Stimulated activated CD4-positive, alpha-beta T cell treated with anti-CD3 and anti-CD28 coated beads, TNF-alpha, amount 100 ng/mL, for 24 hours (primary cell): Measurements from ENCODE around the gene KDM3B.

Experiments used
- DNase-seq, 3 experiments: peaks; one replicate each; pipeline ENCODE4 v3.0.0-alpha.2; 2020; ENCODE audit warnings: low read depth in 3 of 3

Gene KDM3B

DNA sequence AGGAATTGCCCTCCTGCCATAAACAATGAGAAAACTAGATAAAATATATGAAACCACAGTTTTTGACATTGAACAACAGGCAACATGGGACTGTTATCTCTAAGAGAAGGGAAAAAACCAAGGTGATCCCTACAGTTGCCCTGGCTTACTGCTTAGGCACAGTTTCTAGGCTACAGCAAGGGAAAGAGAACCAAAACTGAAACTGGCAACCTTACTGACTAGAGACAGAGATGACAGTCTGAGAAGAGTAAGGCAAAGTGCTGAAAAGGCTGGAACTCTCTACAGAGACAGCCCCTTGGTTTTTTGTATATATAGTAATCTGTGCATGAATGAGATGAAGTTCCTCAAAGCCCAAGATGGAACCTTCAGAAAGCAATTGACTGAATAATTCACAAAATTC is 50.2 kb downstream of the KDM3B start:
- no peak for DNase-seq

DNA sequence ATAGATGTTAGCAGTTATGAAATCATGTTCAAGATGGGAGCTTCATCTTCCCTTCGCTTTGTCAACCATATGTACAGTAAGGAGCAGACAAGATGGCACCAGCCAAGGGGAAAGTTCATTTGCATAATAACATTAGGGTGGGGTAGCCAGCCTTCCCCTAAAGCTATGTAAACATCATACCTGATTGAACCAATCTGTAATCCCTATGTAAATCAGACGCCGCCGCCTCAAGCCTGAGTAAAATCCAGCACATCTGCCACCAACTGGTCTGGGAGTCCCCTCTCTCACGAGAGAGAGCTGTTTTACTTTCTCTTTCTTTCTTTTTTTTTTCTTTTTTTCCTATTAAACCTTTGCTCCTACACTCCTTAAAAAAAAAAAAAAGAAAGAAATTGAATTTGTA is 55.5 kb downstream of the KDM3B start:
- no peak for DNase-seq

DNA sequence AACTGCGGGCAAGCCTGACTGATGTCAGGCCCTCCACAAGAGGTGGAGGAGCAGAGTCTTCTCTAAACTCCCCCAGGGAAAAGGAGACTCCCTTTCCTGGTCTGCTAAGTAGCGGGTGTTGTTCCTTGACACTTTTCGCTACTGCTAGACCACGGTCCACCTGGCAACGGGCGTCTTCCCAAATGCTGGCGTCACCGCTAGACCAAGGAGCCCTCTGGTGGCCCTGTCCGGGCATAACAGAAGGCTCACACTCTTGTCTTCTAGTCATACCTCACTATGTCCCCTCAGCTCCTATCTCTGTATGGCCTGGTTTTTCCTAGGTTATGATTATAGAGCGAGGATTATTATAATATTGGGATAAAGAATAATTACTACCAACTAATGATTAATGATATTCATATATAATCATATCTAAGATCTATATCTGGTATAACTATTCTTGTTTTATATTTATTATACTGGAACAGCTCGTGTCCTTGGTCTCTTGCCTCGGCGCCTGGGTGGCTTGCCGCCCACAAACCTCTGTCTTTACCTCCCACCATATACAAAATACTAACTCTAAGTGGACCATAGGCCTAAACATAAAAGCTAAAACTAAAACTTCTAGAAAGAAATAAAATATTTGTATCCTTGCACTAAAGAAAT is 58.6 kb downstream of the KDM3B start:
- DNase-seq = peak in 1 of 3 experiments; percentile 12

DNA sequence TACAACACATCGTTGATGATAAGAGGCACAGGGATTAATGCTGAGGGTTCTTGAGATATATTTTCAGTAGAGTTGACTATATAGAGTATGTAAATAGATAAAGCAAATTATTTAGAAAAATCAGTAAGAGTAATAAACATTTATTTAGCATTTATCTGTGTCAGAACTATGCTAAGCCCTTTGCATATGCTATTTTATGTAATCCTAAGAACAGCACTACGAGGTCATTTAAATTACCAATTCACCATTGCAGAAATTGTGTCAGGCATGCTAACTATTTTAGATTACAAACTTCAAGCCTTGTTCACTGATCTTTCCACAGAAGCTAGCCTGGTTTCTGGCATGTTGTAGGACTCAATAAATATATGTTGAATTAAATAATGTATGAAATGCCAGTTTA is 66.0 kb downstream of the KDM3B start:
- DNase-seq = no peak

DNA sequence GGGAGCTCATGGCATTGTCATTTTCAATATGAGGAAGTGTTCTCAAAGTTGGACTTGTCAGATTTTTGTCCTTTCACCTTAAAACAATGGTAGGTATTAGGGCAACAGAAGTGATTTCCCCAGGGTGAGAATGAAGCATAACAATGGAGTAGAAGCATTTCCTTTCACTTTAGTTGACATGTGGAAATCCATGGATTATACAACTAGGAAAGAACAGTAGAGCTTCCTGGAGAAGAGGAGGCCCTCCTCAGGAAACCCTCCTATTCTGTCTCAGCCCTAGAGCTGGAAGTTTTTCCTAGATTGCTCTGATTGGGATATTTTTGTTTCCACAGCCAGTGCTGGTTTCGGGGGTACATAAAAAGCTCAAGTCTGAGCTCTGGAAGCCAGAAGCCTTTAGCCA is 72.6 kb downstream of the KDM3B start:
- no peak for DNase-seq

DNA sequence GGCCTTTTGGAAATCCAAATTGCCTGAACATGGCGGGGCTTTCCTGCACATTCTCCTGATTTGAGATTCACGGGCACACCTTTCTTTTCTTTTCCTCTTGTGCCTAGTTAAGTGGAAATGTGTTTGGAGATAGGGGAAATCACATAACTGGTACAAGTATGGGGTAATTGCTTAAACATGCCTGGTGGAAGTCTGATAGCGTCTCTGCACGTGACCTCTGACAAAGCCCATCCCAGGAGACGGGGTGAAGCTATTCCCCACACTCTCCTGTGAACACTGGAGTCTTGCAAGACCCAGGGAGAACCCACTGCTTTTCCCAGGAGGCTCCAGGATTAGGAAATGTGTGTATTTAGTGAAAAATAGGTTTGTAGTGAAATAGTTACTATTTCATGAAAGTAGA is 83.5 kb downstream of the KDM3B start:
- DNase-seq = no peak

DNA sequence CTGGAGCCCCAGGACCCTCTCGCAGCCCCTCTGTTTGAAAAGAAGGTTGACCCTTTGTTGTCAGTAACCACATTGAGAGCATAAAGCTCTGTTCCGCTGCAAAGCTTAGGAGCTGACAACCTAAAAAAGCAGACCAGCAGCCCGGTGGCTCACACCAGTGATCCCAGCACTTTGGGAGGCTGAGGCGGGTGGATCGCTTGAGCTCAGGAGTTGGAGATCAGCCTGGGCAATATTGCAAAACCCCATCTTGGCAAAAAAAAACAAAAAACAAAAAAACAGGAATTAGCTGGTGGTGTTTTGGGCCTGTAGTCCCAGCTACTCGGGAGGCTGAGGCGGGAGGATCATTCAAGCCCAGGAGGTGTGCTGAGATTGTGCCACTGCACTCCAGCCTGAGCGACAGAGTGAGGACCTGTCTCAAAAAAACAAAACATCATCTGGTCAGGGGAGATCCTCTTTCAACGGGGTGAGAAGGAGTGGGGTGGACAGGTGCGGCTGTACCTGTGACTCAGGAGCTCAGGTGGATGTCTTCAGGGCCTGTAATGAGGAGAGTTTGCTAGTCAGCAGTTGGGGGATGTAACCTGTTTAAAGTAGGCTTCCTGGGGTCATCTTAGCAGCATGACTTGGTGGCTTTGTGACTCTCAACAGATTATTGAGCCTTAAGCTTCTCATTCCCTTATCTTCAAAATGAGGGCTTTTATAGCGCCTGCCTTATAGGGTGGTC is 85.7 kb downstream of the KDM3B start:
- no peak for DNase-seq

DNA sequence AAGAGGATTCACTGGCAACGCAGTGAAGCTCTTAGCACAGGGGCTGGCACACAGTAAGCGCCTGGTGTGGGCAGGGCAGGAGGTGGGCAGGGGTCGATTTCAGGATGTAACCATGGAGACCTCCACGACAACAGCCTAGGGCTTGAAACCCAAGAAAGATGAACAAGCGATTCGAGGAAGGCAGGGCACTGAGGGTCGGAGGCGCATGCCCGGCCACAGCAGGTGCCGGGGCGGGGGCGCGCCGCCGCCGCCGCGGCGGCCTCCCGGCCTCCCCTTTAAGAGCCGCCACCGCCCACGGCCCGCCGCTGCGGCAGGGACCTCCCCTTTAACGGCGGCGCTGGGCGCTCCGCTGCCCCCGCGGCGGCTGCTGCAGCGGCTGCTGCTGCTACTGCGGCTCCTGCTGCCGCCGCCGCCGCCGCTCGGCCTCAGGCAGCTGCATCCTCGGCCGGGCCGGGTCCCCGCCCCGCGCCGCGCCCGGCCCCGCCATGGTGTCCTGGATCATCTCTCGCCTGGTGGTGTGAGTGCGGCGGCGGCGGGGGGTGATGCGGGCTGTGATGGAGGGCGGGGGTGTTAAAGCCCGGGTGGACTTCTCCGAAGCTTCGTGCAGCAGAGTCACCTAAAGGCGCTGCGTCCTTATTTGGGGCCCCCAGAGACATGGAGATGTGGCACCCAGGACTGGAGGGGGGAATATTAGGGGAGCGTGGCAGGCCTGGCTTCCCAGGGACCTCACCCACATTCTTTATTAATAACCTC is 86.4 kb downstream of the KDM3B start, which contains the start of gene REEP2:
REEP2 (plus strand) TSS at position 334 of the 753 bp plus-strand sequence; CDS start at position 486, 152 bp downstream.
- DNase-seq = peak in 2 of 3 experiments; percentile 43 to 62

DNA sequence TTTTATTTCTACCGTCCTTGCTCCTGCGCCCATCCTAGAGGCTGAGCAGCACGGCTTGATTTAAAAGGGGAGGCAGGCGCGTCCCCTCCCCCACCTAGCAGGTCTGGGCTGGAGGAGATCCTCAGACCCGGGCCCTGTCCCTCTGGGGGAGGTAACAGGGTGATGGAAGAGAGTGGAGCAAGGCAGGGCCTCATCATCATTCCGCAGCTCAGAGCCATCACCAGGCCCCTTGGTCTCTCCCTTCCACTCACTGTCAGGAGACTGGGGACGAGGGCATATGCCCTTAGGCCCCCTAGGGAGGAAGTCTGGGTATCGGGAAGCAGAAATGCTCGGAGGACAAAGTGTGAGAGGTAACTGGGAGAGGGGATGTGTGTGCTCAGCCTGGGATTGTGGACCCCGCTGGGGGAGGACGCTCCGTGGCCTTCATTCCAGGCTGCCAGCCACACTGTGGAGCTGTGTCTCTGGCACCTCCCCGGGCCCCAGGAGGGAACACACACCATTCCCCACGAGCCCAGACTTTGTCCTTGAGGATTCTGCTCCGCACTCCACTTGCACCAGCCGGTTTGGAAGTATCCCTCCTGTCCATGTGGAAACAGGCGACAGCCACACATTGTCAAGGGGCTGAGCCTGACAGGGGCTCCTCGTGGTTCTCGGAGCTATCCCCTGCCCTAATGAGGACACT is 87.1 kb downstream of the KDM3B start:
- DNase-seq = no peak

DNA sequence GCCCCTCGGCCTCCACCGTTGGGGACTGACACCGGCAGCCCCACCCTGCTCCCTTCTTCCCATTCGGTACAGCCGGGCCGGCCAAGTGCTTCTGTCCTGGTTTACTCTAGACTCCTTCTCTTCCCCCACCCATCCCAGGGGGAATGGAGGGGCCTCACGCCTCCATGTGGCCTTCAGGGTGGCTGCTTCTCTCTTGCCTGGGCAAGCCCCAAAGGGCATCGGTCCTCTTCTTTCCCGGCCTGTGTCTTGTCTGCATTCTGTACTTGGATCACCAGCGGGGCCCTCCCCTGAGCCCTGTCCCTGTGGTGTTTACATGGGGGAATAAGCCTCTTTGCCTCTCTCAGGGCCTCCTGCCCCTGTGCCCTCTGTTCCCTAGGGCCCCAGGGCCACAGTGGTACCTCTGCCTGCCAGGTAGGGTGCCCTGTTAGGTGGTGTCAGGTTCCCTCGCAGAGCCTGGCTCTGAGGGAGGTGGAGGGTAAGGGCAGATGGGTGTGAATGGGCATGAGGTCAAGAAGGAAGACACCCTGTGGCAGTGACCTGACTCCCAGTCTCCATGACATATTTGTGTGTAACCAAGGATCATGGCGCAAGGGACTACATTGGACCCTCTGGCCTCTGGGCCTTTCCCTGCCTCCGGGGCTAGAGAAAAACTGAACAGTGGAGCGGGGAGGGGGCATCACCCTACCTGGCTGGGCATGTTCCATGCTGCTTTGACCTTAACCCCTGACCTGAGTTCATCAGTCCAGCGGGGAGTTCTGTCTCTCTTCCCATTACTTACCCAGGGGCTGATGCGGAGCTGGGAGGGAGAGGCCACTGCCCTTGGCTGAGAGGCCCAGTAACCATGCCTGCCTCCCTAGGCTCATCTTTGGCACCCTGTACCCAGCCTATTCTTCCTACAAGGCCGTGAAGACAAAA is 87.9 kb downstream of the KDM3B start:
- no peak for DNase-seq

DNA sequence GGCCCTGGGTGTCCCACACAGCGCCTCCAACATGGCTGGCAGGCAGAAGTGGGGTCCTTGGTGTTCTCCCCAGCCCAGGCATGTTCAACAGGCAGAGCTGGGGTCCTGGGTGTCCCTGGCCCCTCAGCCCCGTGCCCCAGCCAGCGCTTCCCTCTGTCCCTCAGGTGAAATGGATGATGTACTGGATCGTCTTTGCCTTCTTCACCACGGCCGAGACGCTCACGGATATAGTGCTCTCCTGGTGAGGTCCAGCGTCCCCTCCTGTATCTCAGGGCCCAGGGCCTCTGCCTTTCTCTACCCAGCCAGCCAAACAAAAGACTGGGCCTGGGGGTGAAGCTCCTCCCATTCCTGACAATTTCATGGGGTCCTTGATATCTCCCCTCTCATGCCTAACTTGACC is 88.7 kb downstream of the KDM3B start:
- no peak for DNase-seq

DNA sequence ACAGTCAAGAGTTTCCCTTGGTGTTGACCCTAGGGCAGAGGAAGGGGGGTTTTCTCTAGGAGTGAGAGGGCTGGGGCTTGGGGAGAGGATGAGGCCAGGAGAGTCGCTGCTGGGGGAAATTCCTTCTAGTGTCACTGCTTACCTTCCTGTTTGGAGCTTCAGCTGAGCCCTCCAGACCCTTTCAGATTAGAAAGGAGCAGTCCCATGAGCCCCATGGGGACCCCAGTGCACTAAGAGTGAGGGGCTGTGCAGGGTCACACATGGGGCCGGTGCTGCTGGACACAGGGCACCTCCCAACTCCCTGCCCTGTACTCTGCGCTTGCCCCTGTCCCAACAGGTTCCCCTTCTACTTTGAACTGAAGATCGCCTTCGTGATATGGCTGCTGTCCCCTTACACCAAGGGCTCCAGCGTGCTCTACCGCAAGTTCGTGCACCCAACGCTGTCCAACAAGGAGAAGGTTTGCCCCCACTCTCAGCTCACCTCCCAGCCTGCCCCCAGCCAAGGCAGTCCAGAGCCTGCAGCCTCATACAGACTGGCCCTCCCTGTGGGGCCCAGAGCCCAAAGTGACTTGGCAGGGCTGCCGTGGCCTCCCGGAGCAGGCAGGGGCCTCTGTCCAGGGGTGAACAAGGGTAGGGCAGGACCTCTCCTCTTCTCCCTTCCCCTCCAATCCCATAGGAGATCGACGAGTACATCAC is 91.7 kb downstream of the KDM3B start:
- no peak for DNase-seq

DNA sequence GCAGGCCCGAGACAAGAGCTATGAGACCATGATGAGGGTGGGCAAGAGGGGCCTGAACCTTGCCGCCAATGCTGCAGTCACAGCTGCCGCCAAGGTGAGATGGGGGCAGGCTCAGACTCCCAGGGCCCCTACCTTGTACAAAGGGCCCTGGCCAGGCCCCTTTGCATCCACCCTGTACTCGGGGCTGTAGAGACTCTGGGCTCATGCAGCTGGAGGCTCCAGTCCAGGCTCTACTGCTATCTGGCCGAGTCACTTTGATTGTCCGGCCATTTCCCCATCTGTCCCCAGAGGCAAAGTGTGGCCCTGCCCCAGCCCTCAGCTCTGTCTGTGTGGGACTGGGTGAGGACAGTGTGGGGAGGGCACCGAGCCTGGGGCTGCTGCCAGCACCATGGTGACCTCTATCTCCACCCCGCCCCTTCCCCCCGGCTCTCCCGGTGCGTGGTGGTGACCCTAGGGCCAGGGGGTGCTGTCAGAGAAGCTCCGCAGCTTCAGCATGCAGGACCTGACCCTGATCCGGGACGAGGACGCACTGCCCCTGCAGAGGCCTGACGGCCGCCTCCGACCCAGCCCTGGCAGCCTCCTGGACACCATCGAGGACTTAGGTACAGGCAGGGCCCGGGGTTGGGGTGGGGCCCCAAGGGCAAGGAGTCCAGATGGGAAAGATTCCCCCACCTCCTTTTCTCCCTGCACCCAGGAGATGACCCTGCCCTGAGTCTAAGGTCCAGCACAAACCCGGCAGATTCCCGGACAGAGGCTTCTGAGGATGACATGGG is 92.5 kb downstream of the KDM3B start:
- DNase-seq = no peak

DNA sequence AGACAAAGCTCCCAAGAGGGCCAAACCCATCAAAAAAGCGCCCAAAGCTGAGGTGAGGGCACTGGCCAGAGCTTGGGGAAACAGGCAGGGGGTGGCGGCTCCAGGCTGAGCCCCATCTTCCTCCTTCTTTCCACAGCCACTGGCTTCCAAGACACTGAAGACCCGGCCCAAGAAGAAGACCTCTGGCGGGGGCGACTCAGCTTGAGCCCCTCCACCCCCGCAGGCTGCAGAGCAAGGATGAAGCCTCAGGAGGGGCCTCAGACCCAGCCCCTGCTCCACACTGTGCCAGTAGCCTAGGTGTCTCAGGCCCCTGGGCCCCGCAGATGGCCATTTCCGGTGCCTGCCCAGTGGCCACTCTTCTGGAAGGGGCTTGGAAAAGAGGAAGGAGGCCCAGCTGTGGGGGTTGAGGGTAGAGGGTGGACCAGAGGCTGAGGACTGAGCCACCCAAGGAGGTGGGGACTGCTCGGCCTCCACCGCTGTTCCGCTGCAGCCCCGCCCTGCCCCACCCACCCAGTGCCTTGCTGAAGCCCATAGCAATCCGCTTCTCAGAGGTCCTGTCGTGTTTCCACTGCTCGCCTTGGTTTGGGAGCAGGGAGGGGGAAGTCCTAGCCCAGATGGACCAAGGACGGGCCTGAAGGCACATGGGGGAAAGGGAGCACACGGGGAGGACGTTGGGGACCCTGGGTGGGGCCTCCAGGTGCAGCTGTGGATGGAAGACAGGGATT is 93.2 kb downstream of the KDM3B start:
- DNase-seq = no peak

DNA sequence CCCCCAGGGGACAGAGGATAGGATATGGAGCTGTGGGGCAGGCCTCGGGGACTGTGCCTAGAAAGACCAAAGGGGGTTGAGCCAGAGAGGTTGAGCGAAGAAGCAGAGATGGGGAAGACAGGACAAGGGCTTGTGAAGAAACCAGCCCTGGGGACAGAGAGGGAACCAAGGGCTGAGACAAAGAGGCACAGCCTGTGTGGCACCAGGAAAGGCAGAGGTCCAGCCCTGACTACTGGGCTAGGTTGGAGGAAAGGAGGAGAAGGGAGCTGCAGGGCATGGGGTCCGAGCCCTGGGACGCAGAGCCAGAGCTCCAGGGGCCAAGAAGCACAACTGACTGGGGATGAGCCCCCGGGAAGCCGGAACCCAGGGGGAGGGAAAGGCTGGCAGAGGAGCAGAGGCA is 95.6 kb downstream of the KDM3B start:
- DNase-seq = no peak

DNA sequence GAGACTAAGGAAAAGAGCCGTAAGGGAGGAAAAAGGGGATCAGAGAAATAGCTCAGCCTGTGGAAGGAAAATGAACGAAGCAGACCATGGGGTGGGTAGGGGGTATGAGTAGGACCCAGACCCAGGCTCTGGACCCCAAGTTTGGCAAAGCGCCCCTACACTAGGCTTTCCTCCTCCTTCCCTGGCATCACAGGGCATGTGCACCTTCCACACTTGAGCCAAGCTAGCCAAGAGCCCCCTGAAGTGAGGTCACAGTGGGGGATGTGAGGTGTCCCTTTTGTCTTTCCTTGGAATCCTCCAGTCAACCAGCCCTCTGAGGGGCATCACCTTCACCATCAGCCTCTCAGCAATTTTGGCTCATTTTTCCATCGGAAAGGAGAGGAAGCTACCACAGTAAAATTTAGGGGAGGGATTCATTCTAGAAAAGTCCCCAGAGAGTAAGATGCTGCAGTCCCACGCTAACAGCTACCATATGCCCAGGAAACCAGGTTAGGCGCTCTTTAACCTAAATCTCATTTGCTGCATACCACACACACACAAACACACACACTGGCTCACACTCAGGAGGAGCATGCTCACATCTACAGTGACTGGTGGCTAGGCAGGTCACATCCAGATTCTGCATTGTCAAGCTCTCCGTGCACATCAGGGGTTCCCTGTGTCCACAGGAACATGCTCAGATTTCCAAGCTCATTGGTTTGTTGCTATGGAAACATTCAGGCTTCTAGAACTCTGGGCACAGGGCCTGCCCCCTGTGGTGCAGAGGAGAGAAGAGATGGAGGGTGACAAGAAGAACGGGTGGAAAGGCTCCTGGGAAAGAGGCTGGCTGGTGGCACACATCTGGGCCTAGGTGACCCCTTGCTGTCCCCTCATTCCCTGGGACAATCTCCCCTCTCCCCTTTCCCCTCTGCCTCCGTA is 96.3 kb downstream of the KDM3B start:
- DNase-seq = no peak

DNA sequence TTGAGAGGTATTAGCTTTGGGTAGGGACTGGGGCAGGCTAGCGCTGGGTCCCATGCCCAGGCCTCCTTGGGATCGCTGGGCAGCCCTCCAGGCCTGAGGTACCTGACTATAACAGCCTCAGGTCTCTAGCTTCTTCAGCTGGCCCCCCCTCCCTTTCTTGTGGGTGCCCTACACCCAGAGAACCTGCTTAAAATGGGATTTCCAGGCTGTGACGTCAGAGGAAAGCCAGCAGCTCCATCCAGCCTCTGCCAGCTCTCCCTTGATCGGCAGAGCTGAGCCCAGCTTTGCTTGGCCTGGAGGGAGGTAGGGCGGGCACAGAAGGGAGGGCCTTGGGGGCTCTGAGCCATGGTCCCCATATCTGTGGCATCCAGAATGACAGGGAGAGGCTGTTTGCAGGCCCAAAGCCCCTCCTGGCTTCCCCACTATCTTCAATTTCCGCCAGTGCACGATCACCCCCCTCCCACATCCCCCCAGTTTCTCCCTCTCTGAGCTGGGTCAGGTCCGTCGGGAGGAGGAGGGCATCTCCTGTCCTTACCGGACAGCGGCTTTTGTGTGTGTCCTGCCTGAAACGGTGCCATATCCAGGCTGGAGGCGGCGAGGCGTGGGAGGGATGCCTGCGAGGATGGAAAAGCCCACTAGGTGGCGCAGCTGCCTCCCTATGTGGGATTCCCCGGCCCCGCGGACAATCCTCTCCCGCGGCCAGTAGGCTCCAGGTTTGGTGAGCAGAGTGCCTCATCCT is 97.2 kb downstream of the KDM3B start:
- DNase-seq = peak; percentile 64 to 86 (median 68)
